GM23338 (cell line): ENCODE results near the gene ITPRIP. TPM values are rescaled to one million over a fixed set of nuclear protein-coding genes. Genes with fewer than 3 reads are reported as not detected.

ENCODE experiments used
- ATAC-seq: fragments of 200-7000 bp; cut with Tn5 transposase; 3 replicates; pipeline ENCODE4 v1.9.1; 2020
- DNase-seq: peaks from one replicate; pipeline ENCODE4 v3.0.0-alpha.2; 2015; ENCODE audit warnings: low spot score
- H2AFZ ChIP-seq: fragments of 200-600 bp; sonication (generic); 2 replicates; pipeline ENCODE4 v1.8.0; 2016; ENCODE audit warnings: antibody characterized with exemption, mild to moderate bottlenecking, moderate library complexity
- H3F3A ChIP-seq: fragments of 200-600 bp; sonication (generic); replicated peaks from 2 replicates; pipeline ENCODE4 v1.8.0; 2017; ENCODE audit warnings: antibody characterized with exemption, mixed run types, low read depth
- H3K27ac ChIP-seq: fragments of 200-600 bp; sonication (generic); 2 replicates; pipeline ENCODE4 v1.6.1; 2016; ENCODE audit warnings: low read depth
- H3K27me3 ChIP-seq: fragments of 200-600 bp; sonication (generic); 2 replicates; pipeline ENCODE4 v1.8.0; 2016; ENCODE audit warnings: mild to moderate bottlenecking, mixed run types, moderate library complexity; ENCODE audit not compliant: insufficient read depth
- H3K36me3 ChIP-seq: fragments of 200-600 bp; sonication (generic); 2 replicates; pipeline ENCODE4 v1.8.0; 2016; ENCODE audit warnings: mild to moderate bottlenecking; ENCODE audit not compliant: insufficient read depth
- H3K4me1 ChIP-seq: fragments of 200-600 bp; sonication (generic); 2 replicates; pipeline ENCODE4 v1.8.0; 2016; ENCODE audit warnings: mild to moderate bottlenecking, moderate library complexity; ENCODE audit not compliant: insufficient read depth
- H3K4me2 ChIP-seq: fragments of 200-600 bp; sonication (generic); 2 replicates; pipeline ENCODE4 v1.7.1; 2017; ENCODE audit warnings: mixed run types
- H3K4me3 ChIP-seq: fragments of 200-600 bp; sonication (generic); 2 replicates; pipeline ENCODE4 v1.6.1; 2016; ENCODE audit warnings: mixed run types
- H3K79me2 ChIP-seq: fragments of 200-600 bp; sonication (generic); replicated peaks from 2 replicates; pipeline ENCODE4 v1.8.0; 2017; ENCODE audit warnings: mild to moderate bottlenecking; ENCODE audit not compliant: insufficient read depth
- H3K9me2 ChIP-seq: fragments of 200-600 bp; sonication (generic); 2 replicates; pipeline ENCODE4 v1.8.0; 2017; ENCODE audit not compliant: insufficient read depth
- H4K20me1 ChIP-seq: fragments of 200-600 bp; sonication (generic); replicated peaks from 2 replicates; pipeline ENCODE4 v1.8.0; 2017; ENCODE audit warnings: mild to moderate bottlenecking; ENCODE audit not compliant: insufficient read depth
- H3K27ac Mint-ChIP-seq: 2 replicates; pipeline ENCODE4 v1.8.0; 2020; ENCODE audit warnings: inconsistent platforms, mild to moderate bottlenecking, moderate library complexity, mixed read lengths
- H3K27me3 Mint-ChIP-seq: 3 replicates; pipeline ENCODE4 v1.8.0; 2022; ENCODE audit warnings: low read depth, mild to moderate bottlenecking, moderate library complexity, mixed read lengths, inconsistent platforms; ENCODE audit not compliant: insufficient read depth, poor library complexity
- H3K36me3 Mint-ChIP-seq: 3 replicates; pipeline ENCODE4 v1.8.0; 2021; ENCODE audit warnings: low read depth, mild to moderate bottlenecking, inconsistent platforms, moderate library complexity, mixed read lengths
- H3K4me1 Mint-ChIP-seq: 3 replicates; pipeline ENCODE4 v1.8.0; 2020; ENCODE audit warnings: mild to moderate bottlenecking, inconsistent platforms, mixed read lengths
- H3K4me3 Mint-ChIP-seq: 3 replicates; pipeline ENCODE4 v1.8.0; 2021; ENCODE audit warnings: moderate library complexity, mild to moderate bottlenecking, inconsistent platforms, mixed read lengths
- H3K9me3 Mint-ChIP-seq: 3 replicates; pipeline ENCODE4 v1.8.0; 2020; ENCODE audit warnings: moderate library complexity, mild to moderate bottlenecking, inconsistent platforms, mixed read lengths
- CREB1 ChIP-seq: fragments of 250-450 bp; sonication (Bioruptor Pico); IDR thresholded peaks from 2 replicates; pipeline ENCODE4 v1.5.0; 2020; ENCODE audit warnings: low read depth, mild to moderate bottlenecking, moderate library complexity
- CTCF ChIP-seq, 2 experiments: fragments of 200-600 bp in 1 of 2; sonication (generic) in 1 of 2; conservative IDR thresholded peaks; 2 replicates each; pipeline versions ENCODE4 v1.5.1 to v1.6.1; 2016 to 2017; ENCODE audit warnings: antibody characterized with exemption in 2 of 2, low read depth in 2 of 2, mild to moderate bottlenecking in 2 of 2, moderate library complexity in 1 of 2
- ETS1 ChIP-seq: IDR thresholded peaks from 2 replicates; pipeline ENCODE4 v1.6.1; 2016; ENCODE audit warnings: antibody characterized with exemption
- EZH2 ChIP-seq: fragments of 200-600 bp; sonication (generic); IDR thresholded peaks from one replicate; pipeline ENCODE4 v1.8.0; 2017; ENCODE audit warnings: antibody characterized with exemption, mild to moderate bottlenecking, low read depth; ENCODE audit not compliant: unreplicated experiment
- EZH2phosphoT487 ChIP-seq: fragments of 200-600 bp; sonication (generic); IDR thresholded peaks from one replicate; pipeline ENCODE4 v1.8.1; 2018; ENCODE audit warnings: antibody characterized with exemption; ENCODE audit not compliant: unreplicated experiment
- JUNB ChIP-seq: IDR thresholded peaks from one replicate; pipeline ENCODE4 v1.6.1; 2016; ENCODE audit warnings: antibody characterized with exemption; ENCODE audit not compliant: unreplicated experiment
- NANOG ChIP-seq: IDR thresholded peaks from 2 replicates; pipeline ENCODE4 v1.6.1; 2016; ENCODE audit warnings: antibody characterized with exemption, borderline replicate concordance
- POLR2AphosphoS5 ChIP-seq: IDR thresholded peaks from 2 replicates; pipeline ENCODE4 v1.6.1; 2016; ENCODE audit warnings: antibody characterized with exemption, low read depth
- REST ChIP-seq: IDR thresholded peaks from one replicate; pipeline ENCODE4 v1.6.1; 2018; ENCODE audit warnings: antibody characterized with exemption; ENCODE audit not compliant: unreplicated experiment
- STAT1 ChIP-seq: IDR thresholded peaks from one replicate; pipeline ENCODE4 v1.6.1; 2016; ENCODE audit warnings: antibody characterized with exemption; ENCODE audit not compliant: unreplicated experiment
- ZNF114 ChIP-seq: fragments of 250-450 bp; sonication (Bioruptor Pico); IDR thresholded peaks from 2 replicates; pipeline ENCODE4 v1.5.0; 2020; ENCODE audit warnings: mild to moderate bottlenecking, moderate library complexity
- ZNF331 ChIP-seq: fragments of 250-450 bp; sonication (Bioruptor Pico); IDR thresholded peaks from 2 replicates; pipeline ENCODE4 v1.5.0; 2020; ENCODE audit warnings: low read depth, mild to moderate bottlenecking, moderate library complexity
- ZNF462 ChIP-seq: fragments of 250-450 bp; sonication (Bioruptor Pico); IDR thresholded peaks from 2 replicates; pipeline ENCODE4 v1.5.0; 2020; ENCODE audit warnings: mild to moderate bottlenecking, moderate library complexity
- polyA plus RNA-seq: library from polyadenylated mRNA; unstranded; fragments of >200 nt; fragmentation: Nextera tagmentation; extraction: Ambion mirVana; gene quantifications from 2 replicates; pipeline ENCODE4 v1.2.1, GENCODE V29; 2016
- total RNA-seq: library from RNA; depleted of rRNA; stranded (reverse); fragments of >200 nt; shearing (Covaris generic); gene quantifications from 2 replicates; pipeline ENCODE4 v1.2.3, GENCODE V29; 2014

ITPRIP gene
- total and polyA plus RNA-seq, 2 experiments from 2014 or later, result 6.9 to 15.2 TPM

- no peaks in the 10 kb centered on the region for H3K4me1 ChIP-seq
- Mint-ChIP-seq H3K36me3 (peaks cover 3% of the 10 kb centered on the region; the same call in 2 of the 3 replicates), H3K27ac (no peak overlapping the region), H3K9me3 (no peaks in the 10 kb centered on the region), H3K27me3 (no peaks in the 10 kb centered on the region), H3K4me1 (no peaks in the 10 kb centered on the region), H3K4me3 (no peak overlapping the region)
- H3K4me3 ChIP-seq, result no peak overlapping the region
- DNase-seq (no peak), ATAC-seq (no peak)
- H3K4me2 ChIP-seq, result no peak overlapping the region
- no peaks in the 10 kb centered on the region for H3K9me2 ChIP-seq
- H2AFZ ChIP-seq, result no peak overlapping the region
- TF ChIP-seq ZNF462 (CRISPR knock-in tag), result no peak
- TF ChIP-seq EZH2, result no peak
- TF ChIP-seq CREB1 (CRISPR knock-in tag), result no peak
- no peak for TF ChIP-seq NANOG
- TF ChIP-seq ZNF331 (CRISPR knock-in tag), result no peak
- TF ChIP-seq ZNF114 (CRISPR knock-in tag), result no peak
- TF ChIP-seq EZH2phosphoT487, result no peak
- no peak for TF ChIP-seq STAT1
- no peak for TF ChIP-seq JUNB
- TF ChIP-seq REST, result no peak
- TF ChIP-seq ETS1, result no peak
- no peak for TF ChIP-seq CTCF (conservative IDR thresholded peaks at IDR 0.05; ENCODE audit: low read depth in 2 of 2)
- TF ChIP-seq POLR2AphosphoS5, result no peak
- H3K79me2 ChIP-seq, result no peaks in the 10 kb centered on the region; the same call in 1 of the 2 replicates
- no peaks in the 10 kb centered on the region; the same call in 1 of the 2 replicates for H4K20me1 ChIP-seq
- no peaks in the 10 kb centered on the region for H3K27me3 ChIP-seq
- H3F3A ChIP-seq, result 0 out of 2 replicates have a peak, but pooled peaks cover 3% of the 10 kb centered on the region
- no peaks in the 10 kb centered on the region for H3K36me3 ChIP-seq
- no peak overlapping the region for H3K27ac ChIP-seq
Measured at GRCh38 chr10:104284846-104285245, 53.4 kb downstream of the ITPRIP start.
